HG02943 (cell line): Measurements from ENCODE around the gene KLHL18.
"Not testable (repeated sequence)": the region's sequence is repeated elsewhere in the genome, so short reads cannot be mapped to it uniquely, and the experiment has no call there.

Experiments used
- ATAC-seq: cut with Tn5 transposase; IDR thresholded peaks from one replicate; pipeline ENCODE4 v1.9.1; 2021; ENCODE audit warnings: mild to moderate bottlenecking, low read depth, moderate library complexity; ENCODE audit not compliant: unreplicated experiment

KLHL18 gene

DNA sequence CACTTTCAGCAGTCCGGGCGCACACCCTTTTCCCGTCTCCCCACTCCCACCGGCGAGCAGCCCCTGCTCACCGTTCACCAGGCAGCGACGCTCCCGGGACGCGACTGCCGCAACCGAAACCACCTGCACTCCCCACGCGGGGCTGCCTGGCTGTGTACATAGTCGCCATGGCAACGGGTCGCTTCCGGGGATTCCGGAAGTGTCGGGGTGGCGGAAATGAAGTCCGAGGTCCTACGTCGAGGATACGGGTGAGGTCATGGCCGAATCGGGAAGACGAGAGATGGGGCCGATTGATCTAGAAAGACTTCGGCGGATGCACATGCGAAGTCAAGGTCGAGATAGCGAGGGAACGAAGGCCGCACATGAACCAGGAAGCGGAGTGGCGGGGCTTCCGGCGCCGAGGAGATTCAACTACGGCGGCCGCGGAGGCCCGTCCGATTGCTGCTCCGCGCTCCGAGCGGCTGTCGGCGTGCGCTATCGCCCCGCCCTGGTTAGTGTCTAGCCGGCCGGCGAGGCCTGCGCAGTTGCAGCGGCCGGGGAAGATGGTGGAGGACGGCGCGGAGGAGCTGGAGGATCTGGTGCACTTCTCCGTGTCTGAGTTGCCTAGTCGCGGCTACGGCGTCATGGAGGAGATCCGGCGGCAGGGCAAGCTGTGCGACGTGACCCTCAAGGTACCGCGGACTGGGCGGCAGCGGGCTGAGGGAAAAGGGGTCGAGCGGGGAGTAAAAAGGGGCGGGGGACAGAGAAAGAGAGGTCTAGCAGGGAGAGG, at the start of gene KLHL18, which contains the start of gene KIF9:
TSS of gene KLHL18 (plus strand) at position 521 of the 769 bp plus-strand sequence. CDS start at position 543, 22 bp downstream.
TSS of gene KIF9 (minus strand) at position 376 of the 769 bp plus-strand sequence. CDS start 5,425 bp downstream, outside the sequence.
- ATAC-seq = peak; percentile 79

- no peak for ATAC-seq
Observed at GRCh38 chr3:47238017-47238416, 44.7 kb upstream of the KLHL18 start.

DNA sequence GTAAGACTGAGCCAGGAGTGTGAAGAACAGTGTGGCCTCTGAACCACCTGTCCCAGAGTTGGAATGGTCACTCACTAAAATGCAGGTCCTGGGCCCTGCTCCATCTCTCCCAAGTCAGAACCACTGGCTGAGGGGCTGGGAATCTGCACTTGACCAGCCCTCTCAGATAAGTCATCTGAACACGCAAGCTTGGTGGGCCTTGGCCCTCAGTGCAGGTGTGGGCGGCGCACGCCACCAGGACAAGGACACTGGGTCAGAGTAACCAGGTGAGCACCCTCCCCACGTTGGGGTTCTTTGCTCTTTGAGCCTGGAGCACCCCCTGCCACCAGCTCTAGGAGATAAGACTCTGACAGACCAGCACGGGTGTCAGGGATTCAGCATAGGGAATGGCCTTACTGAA, 42.8 kb upstream of the KLHL18 start:
- ATAC-seq = no peak

- ATAC-seq = no peak
Observed at GRCh38 chr3:47243419-47244147, 39.2 kb upstream of the KLHL18 start.

- no peak for ATAC-seq
Observed at GRCh38 chr3:47244531-47245100, 38.1 kb upstream of the KLHL18 start.

DNA sequence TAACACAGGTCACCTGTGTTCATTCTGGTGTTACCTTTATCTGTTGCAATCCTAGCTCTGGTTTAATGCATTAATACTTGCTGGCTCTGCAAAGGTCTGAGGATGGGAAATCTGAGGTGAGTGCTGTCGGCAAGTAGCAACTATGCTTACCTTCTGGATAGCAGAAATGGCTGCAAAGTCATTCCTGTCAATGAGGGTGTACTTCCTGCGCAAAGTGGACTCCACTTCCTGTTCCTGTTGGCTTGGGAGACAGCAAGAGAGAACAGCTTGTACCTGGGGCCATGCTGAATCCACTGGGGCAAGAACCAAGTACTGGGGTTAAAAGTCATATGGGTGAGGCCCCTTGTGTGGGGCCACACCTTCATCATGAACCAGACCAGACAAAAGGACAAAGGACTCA, 37.5 kb upstream of the KLHL18 start:
- ATAC-seq = no peak

GRCh38 chr3:47247131-47248064, 35.3 kb upstream of the KLHL18 start:
- ATAC-seq = no peak

- ATAC-seq = no peak
Observed at GRCh38 chr3:47250309-47251060, 32.3 kb upstream of the KLHL18 start.

DNA sequence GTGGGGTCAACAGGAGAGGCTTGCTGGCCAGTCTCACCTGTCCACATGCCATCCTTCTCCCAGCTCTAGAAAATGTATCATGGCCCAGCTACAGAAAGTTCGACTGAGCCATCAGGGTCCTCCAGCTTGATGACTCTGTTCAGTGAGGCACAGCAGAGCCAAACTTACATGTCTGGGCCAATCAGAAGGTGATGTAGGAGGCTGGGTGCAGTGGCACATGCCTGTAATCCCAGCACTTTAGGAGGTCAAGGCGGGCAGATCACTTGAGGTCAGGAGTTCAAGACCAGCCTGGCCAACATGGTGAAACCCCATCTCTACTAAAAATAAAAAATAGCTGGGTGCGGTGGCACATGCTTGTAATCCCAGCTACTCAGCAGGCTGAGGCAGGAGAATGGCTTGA, 31.7 kb upstream of the KLHL18 start:
- ATAC-seq = not testable (repeated sequence)

GRCh38 chr3:47251689-47252088, 31.1 kb upstream of the KLHL18 start:
- no peak for ATAC-seq

GRCh38 chr3:47256331-47256730, 26.4 kb upstream of the KLHL18 start:
- ATAC-seq = not testable (repeated sequence)

- no peak for ATAC-seq
Observed at GRCh38 chr3:47259114-47259513, 23.6 kb upstream of the KLHL18 start.

DNA sequence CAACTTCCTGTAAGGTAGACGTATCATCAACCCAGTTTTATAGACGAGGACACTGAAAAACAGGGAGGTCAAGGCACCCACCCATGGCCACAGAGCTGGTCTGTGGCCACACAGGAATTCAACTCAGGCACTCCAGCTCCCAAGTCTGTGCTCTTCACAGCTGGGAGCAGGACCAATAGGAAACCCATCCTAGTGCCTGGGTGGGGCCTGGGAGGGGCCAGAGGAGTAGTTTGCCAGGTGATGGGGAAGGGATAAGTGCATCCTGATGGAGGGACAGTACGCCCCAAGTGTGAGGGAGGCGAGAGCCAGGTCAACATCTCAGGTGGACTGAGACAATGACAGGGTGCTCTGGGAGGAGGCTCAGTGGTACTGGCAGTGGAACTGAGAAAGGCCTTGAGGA, 22.1 kb upstream of the KLHL18 start:
- ATAC-seq = no peak

- ATAC-seq = no peak
Observed at GRCh38 chr3:47261301-47261700, 21.4 kb upstream of the KLHL18 start.

GRCh38 chr3:47265008-47265407, 17.7 kb upstream of the KLHL18 start:
- no peak for ATAC-seq

- no peak for ATAC-seq
Observed at GRCh38 chr3:47265725-47266428, 16.9 kb upstream of the KLHL18 start.

- no peak for ATAC-seq
Observed at GRCh38 chr3:47266709-47267489, 15.8 kb upstream of the KLHL18 start.

DNA sequence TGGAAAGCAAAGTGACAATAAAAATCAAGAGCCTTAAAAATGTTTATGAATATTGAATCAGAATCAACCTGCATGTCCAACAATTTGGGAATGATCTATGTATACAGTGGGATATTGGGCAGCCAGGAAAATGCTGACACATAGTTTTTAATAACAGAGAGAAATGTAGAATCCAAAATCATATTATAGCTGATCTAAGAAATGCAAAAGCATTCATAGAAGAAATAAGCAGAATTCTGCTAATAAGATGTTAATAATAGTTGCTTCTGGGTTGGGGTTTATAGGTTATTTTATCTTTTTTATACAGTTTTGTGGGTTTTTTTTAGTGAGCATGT, 15.3 kb upstream of the KLHL18 start:
- no peak for ATAC-seq
